ENCODE measurements around the gene PFDN4. TPM values are rescaled to one million over a fixed set of nuclear protein-coding genes. Genes with fewer than 3 reads are reported as not detected.

Gene PFDN4
- total and polyA plus RNA-seq, 2 of the 13 experiments (the other 11 are each of a cell fraction or from before 2014, with no cell fraction given), result 59.8 to 227 TPM

DNA sequence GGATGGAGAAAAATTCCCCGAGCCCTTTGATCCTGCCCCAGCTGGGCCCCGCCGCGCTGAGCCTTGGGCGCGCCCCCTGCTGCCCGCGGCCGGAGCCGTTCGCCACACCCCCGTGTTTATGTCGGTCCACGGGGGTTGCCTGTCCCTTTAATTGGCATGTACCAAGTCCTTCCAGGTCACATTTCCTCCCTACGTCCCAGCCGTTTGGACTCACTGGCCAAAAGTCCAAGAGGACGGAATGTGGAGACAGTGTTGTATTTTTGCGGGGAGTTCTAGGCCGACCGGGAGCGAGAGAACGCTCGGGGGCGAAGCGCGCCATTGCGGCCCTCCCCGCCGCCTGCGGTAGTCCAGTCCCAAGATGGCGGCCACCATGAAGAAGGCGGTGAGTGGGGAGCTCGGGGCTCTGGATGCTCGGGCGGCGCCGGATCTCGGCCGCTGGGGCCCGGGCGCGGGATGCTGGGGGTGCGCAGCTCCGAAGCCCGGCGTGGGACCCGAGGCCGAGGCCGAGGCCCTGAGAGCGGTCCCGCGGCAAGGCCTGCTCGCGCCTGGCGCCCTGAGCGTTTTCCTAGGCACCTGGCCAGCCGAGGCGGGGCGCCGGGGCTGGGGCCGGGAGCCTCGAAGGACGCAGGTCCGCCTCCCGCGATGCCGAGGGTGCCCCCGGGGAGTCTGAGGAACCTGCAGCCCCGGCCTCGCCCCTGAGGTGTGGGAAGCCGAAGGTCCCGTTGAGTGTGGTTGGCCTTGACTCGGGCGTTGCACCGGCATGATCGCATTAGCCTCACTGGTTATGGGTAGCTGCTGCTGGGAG is at the start of gene PFDN4 (continued):
- TF ChIP-seq SNAI1 (CRISPR knock-in tag; IDR thresholded peaks at IDR 0.05; ENCODE audit: borderline replicate concordance) (peak; percentile 13; the same call in 1 of the 2 replicates), MEIS1 (CRISPR knock-in tag; IDR thresholded peaks at IDR 0.05; ENCODE audit: borderline replicate concordance) (no peak), ZFYVE20 (CRISPR knock-in tag; IDR thresholded peaks at IDR 0.05; ENCODE audit: borderline replicate concordance, low read depth) (no peak), SMAD3 (CRISPR knock-in tag; IDR thresholded peaks at IDR 0.05) (peak; percentile 85), GTF3A (CRISPR knock-in tag; conservative IDR thresholded peaks at IDR 0.05) (no peak), ZBTB8A (CRISPR knock-in tag; IDR thresholded peaks at IDR 0.05; ENCODE audit: borderline replicate concordance, low read depth) (no peak), ZNF33A (CRISPR knock-in tag; IDR thresholded peaks at IDR 0.05; ENCODE audit: borderline replicate concordance) (peak; percentile 25; the same call in 1 of the 2 replicates)
- TF ChIP-seq, protein P1, sequence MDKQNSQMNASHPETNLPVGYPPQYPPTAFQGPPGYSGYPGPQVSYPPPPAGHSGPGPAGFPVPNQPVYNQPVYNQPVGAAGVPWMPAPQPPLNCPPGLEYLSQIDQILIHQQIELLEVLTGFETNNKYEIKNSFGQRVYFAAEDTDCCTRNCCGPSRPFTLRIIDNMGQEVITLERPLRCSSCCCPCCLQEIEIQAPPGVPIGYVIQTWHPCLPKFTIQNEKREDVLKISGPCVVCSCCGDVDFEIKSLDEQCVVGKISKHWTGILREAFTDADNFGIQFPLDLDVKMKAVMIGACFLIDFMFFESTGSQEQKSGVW (CRISPR knock-in tag; IDR thresholded peaks at IDR 0.05; ENCODE audit: borderline replicate concordance), result no peak
- TF ChIP-seq, protein P2, sequence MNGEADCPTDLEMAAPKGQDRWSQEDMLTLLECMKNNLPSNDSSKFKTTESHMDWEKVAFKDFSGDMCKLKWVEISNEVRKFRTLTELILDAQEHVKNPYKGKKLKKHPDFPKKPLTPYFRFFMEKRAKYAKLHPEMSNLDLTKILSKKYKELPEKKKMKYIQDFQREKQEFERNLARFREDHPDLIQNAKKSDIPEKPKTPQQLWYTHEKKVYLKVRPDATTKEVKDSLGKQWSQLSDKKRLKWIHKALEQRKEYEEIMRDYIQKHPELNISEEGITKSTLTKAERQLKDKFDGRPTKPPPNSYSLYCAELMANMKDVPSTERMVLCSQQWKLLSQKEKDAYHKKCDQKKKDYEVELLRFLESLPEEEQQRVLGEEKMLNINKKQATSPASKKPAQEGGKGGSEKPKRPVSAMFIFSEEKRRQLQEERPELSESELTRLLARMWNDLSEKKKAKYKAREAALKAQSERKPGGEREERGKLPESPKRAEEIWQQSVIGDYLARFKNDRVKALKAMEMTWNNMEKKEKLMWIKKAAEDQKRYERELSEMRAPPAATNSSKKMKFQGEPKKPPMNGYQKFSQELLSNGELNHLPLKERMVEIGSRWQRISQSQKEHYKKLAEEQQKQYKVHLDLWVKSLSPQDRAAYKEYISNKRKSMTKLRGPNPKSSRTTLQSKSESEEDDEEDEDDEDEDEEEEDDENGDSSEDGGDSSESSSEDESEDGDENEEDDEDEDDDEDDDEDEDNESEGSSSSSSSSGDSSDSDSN (CRISPR knock-in tag; IDR thresholded peaks at IDR 0.05), result peak; percentile 88
- TF ChIP-seq, protein P3, sequence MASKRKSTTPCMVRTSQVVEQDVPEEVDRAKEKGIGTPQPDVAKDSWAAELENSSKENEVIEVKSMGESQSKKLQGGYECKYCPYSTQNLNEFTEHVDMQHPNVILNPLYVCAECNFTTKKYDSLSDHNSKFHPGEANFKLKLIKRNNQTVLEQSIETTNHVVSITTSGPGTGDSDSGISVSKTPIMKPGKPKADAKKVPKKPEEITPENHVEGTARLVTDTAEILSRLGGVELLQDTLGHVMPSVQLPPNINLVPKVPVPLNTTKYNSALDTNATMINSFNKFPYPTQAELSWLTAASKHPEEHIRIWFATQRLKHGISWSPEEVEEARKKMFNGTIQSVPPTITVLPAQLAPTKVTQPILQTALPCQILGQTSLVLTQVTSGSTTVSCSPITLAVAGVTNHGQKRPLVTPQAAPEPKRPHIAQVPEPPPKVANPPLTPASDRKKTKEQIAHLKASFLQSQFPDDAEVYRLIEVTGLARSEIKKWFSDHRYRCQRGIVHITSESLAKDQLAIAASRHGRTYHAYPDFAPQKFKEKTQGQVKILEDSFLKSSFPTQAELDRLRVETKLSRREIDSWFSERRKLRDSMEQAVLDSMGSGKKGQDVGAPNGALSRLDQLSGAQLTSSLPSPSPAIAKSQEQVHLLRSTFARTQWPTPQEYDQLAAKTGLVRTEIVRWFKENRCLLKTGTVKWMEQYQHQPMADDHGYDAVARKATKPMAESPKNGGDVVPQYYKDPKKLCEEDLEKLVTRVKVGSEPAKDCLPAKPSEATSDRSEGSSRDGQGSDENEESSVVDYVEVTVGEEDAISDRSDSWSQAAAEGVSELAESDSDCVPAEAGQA (IDR thresholded peaks at IDR 0.05; ENCODE audit: low read depth), result peak; percentile 85
- TF ChIP-seq, protein P3 (CRISPR knock-in tag; IDR thresholded peaks at IDR 0.05; ENCODE audit: borderline replicate concordance), result peak; percentile 99
- TF ChIP-seq, protein P4, sequence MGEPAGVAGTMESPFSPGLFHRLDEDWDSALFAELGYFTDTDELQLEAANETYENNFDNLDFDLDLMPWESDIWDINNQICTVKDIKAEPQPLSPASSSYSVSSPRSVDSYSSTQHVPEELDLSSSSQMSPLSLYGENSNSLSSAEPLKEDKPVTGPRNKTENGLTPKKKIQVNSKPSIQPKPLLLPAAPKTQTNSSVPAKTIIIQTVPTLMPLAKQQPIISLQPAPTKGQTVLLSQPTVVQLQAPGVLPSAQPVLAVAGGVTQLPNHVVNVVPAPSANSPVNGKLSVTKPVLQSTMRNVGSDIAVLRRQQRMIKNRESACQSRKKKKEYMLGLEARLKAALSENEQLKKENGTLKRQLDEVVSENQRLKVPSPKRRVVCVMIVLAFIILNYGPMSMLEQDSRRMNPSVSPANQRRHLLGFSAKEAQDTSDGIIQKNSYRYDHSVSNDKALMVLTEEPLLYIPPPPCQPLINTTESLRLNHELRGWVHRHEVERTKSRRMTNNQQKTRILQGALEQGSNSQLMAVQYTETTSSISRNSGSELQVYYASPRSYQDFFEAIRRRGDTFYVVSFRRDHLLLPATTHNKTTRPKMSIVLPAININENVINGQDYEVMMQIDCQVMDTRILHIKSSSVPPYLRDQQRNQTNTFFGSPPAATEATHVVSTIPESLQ (CRISPR knock-in tag; conservative IDR thresholded peaks at IDR 0.05), result peak; percentile 82; the same call in 1 of the 2 replicates
